ENCODE measurements around the gene PNKP. TPM values are rescaled to one million over a fixed set of nuclear protein-coding genes. Genes with fewer than 3 reads are reported as not detected.

Gene PNKP
- total and polyA plus RNA-seq, 9 of the 15 experiments (the other 6 are each of a cell fraction or from before 2014, with no cell fraction given): 2.8 to 85.4 (median 25.3) TPM

DNA sequence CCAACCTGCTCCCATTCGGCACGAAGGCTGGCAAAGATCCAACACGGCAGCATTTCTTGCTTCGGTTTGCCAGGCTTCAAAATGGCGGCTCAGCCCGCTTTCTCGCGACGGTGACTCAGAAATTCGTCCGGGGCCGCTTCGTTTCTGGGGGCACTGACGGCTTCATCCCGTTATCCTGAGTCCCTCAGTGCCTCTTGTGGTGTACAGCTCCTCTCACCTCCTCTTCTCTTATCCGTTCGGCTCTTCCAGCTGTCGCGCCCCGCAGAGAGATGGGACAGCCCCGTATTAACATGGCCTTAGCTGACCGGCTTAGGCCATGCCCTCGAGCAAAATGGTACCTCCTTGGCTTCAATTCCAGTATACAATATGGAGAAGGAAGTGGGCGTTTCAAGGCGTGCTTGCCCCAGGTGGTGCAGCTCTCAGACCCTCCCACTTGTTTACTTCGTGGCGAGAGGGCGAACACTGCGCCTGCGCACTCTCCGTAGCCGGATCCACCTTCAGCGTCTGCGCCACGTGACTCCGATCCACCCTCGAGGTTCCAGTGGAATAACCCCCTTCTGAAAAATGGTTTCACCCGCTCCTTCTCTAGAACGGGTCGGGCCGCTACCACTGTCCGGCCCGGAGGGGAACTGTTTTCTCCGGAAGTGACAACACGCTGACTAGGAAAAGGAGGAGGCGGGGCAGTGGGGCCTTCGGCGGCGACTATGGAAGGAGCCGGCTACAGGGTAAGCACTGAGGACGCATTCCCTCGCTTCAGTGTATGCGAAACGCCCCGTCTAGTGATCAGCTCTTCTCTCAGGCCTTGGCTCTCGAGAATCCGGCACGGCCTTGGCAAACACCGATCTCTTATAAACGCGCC is 9.9 kb upstream of the PNKP start, which contains the start of the genes AKT1S1 and TBC1D17 (continued):
- TF ChIP-seq, protein P1, sequence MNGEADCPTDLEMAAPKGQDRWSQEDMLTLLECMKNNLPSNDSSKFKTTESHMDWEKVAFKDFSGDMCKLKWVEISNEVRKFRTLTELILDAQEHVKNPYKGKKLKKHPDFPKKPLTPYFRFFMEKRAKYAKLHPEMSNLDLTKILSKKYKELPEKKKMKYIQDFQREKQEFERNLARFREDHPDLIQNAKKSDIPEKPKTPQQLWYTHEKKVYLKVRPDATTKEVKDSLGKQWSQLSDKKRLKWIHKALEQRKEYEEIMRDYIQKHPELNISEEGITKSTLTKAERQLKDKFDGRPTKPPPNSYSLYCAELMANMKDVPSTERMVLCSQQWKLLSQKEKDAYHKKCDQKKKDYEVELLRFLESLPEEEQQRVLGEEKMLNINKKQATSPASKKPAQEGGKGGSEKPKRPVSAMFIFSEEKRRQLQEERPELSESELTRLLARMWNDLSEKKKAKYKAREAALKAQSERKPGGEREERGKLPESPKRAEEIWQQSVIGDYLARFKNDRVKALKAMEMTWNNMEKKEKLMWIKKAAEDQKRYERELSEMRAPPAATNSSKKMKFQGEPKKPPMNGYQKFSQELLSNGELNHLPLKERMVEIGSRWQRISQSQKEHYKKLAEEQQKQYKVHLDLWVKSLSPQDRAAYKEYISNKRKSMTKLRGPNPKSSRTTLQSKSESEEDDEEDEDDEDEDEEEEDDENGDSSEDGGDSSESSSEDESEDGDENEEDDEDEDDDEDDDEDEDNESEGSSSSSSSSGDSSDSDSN (IDR thresholded peaks at IDR 0.05; ENCODE audit: borderline replicate concordance in 1 of 2, low read depth in 2 of 2, low read length in 2 of 2): no peak
- peak; percentile 98 for TF ChIP-seq BHLHE40 (IDR thresholded peaks at IDR 0.05; ENCODE audit: low read length)
- no peak for TF ChIP-seq POLR3A (IDR thresholded peaks at IDR 0.05; ENCODE audit: borderline replicate concordance, extremely low read depth, insufficient read depth, insufficient read length)
- peak; percentile 63 for TF ChIP-seq ZNF175 (CRISPR knock-in tag; IDR thresholded peaks at IDR 0.05; ENCODE audit: low read depth)
- peak; percentile 91 for TF ChIP-seq L3MBTL2 (IDR thresholded peaks at IDR 0.05)
- no peak for TF ChIP-seq OTX1 (CRISPR knock-in tag; IDR thresholded peaks at IDR 0.05)
- TF ChIP-seq, protein P2, sequence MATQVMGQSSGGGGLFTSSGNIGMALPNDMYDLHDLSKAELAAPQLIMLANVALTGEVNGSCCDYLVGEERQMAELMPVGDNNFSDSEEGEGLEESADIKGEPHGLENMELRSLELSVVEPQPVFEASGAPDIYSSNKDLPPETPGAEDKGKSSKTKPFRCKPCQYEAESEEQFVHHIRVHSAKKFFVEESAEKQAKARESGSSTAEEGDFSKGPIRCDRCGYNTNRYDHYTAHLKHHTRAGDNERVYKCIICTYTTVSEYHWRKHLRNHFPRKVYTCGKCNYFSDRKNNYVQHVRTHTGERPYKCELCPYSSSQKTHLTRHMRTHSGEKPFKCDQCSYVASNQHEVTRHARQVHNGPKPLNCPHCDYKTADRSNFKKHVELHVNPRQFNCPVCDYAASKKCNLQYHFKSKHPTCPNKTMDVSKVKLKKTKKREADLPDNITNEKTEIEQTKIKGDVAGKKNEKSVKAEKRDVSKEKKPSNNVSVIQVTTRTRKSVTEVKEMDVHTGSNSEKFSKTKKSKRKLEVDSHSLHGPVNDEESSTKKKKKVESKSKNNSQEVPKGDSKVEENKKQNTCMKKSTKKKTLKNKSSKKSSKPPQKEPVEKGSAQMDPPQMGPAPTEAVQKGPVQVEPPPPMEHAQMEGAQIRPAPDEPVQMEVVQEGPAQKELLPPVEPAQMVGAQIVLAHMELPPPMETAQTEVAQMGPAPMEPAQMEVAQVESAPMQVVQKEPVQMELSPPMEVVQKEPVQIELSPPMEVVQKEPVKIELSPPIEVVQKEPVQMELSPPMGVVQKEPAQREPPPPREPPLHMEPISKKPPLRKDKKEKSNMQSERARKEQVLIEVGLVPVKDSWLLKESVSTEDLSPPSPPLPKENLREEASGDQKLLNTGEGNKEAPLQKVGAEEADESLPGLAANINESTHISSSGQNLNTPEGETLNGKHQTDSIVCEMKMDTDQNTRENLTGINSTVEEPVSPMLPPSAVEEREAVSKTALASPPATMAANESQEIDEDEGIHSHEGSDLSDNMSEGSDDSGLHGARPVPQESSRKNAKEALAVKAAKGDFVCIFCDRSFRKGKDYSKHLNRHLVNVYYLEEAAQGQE (IDR thresholded peaks at IDR 0.05; ENCODE audit: borderline replicate concordance): peak; percentile 90
- TF ChIP-seq, protein P2 (CRISPR knock-in tag; IDR thresholded peaks at IDR 0.05; ENCODE audit: low read depth): peak; percentile 19
- TF ChIP-seq ZZZ3 (IDR thresholded peaks at IDR 0.05): no peak
- TF ChIP-seq TARDBP (IDR thresholded peaks at IDR 0.05): 0 out of 2 replicates have a peak, but pooled peaks have one; percentile 13
- TF ChIP-seq NCOA1 (IDR thresholded peaks at IDR 0.05; ENCODE audit: low read depth): no peak
- peak; percentile 99 for TF ChIP-seq NFIC (IDR thresholded peaks at IDR 0.05)
- no peak; the same call in 1 of the 2 replicates for TF ChIP-seq HEY1 (CRISPR knock-in tag; IDR thresholded peaks at IDR 0.05; ENCODE audit: borderline replicate concordance)
- TF ChIP-seq PPARD (CRISPR knock-in tag; IDR thresholded peaks at IDR 0.05): no peak
- no peak for TF ChIP-seq ILK (tag; IDR thresholded peaks at IDR 0.05; ENCODE audit: borderline replicate concordance, low read depth)
- 0 out of 2 replicates have a peak, but pooled peaks have one; percentile 61 for TF ChIP-seq ZC3H8 (IDR thresholded peaks at IDR 0.05)
- no peak for TF ChIP-seq NFYB (IDR thresholded peaks at IDR 0.05; ENCODE audit: extremely low read depth, insufficient read length)
- no peak for TF ChIP-seq XRCC4 (IDR thresholded peaks at IDR 0.05; ENCODE audit: extremely low read depth, insufficient read depth, insufficient read length)
- peak; percentile 63 for TF ChIP-seq POLR2H (tag; IDR thresholded peaks at IDR 0.05; ENCODE audit: low read depth)
